Panc1 (cell line): ENCODE data around the gene NAALAD2. TPM values are rescaled to one million over a fixed set of nuclear protein-coding genes. Genes with fewer than 3 reads are reported as not detected.

Source experiments
- ATAC-seq: fragments of 200-7000 bp; cut with Tn5 transposase; 2 replicates; pipeline ENCODE4 v1.9.1; 2020; ENCODE audit warnings: mild to moderate bottlenecking, moderate library complexity
- BruUV-seq: library from RNA; stranded (reverse); fragments of 400-500 nt; replicated peaks from 2 replicates; lab custom pipeline; 2021; lab: Mats Ljungman, UMichigan
- CTCF ChIA-PET: fragments of 300-600 bp; sonication (Branson Sonifier 250); formaldehyde crosslinking; loops from one replicate; lab custom pipeline; 2022; ENCODE audit warnings: antibody characterized with exemption; lab: Charles Lee
- POLR2A ChIA-PET: fragments of 300-600 bp; sonication (Branson Sonifier 250); formaldehyde crosslinking; loops from one replicate; lab custom pipeline; 2022; ENCODE audit warnings: antibody characterized with exemption; lab: Charles Lee
- DNase-seq: peaks from one replicate; pipeline ENCODE4 v3.0.0-alpha.2; 2010; ENCODE audit warnings: low read depth, low spot score
- H3K27ac ChIP-seq: 2 replicates; pipeline ENCODE4 v1.5.1; 2011; ENCODE audit warnings: mild to moderate bottlenecking, low read length, inconsistent platforms
- H3K27me3 ChIP-seq: fragments of 200-500 bp; sonication (Bioruptor generic); 2 replicates; pipeline ENCODE4 v1.6.0; 2014; ENCODE audit warnings: low read length, inconsistent platforms; ENCODE audit not compliant: control insufficient read depth, insufficient read depth
- H3K36me3 ChIP-seq: fragments of 200-500 bp; sonication (Bioruptor generic); 2 replicates; pipeline ENCODE4 v1.5.1; 2014; ENCODE audit warnings: inconsistent platforms, mild to moderate bottlenecking, low read length, moderate library complexity; ENCODE audit not compliant: control insufficient read depth, insufficient read depth
- H3K4me1 ChIP-seq: 2 replicates; pipeline ENCODE4 v1.5.1; 2011; ENCODE audit warnings: inconsistent platforms, mild to moderate bottlenecking, low read length, moderate library complexity; ENCODE audit not compliant: control insufficient read depth, insufficient read depth
- H3K4me3 ChIP-seq, 2 experiments: 2 replicates each; pipeline ENCODE4 v1.5.1; 2011 to 2012; ENCODE audit warnings: low read depth in 2 of 2, low read length in 2 of 2, mild to moderate bottlenecking in 2 of 2, inconsistent platforms in 1 of 2, moderate library complexity in 1 of 2
- H3K9me3 ChIP-seq: fragments of 200-500 bp; sonication (Bioruptor generic); 2 replicates; pipeline ENCODE4 v1.5.1; 2014; ENCODE audit warnings: low read depth, mild to moderate bottlenecking, inconsistent platforms, low read length, moderate library complexity; ENCODE audit not compliant: control insufficient read depth, insufficient read depth
- CTCF ChIP-seq: fragments of 450-650 bp; IDR thresholded peaks from 2 replicates; pipeline ENCODE4 v1.5.1; 2017; ENCODE audit warnings: mild to moderate bottlenecking
- POLR2AphosphoS5 ChIP-seq: IDR thresholded peaks from 2 replicates; pipeline ENCODE4 v1.6.1; 2012; ENCODE audit warnings: mild to moderate bottlenecking, low read depth, low read length, moderate library complexity
- REST ChIP-seq, 2 experiments: IDR thresholded peaks; 2 replicates each; pipeline ENCODE4 v1.6.1; 2011 to 2012; ENCODE audit warnings: low read depth in 2 of 2, control low read depth in 1 of 2, low read length in 1 of 2, mild to moderate bottlenecking in 1 of 2, moderate library complexity in 1 of 2; ENCODE audit not compliant: insufficient read depth in 1 of 2
- SIN3A ChIP-seq: IDR thresholded peaks from 2 replicates; pipeline ENCODE4 v1.6.1; 2012; ENCODE audit warnings: low read depth, mild to moderate bottlenecking, low read length, moderate library complexity, borderline replicate concordance; ENCODE audit not compliant: insufficient read depth
- TCF7L2 ChIP-seq: IDR thresholded peaks from 2 replicates; pipeline ENCODE4 v1.6.1; 2011; ENCODE audit warnings: mild to moderate bottlenecking, low read depth, low read length, inconsistent platforms
- in situ Hi-C: cut with HindIII; loops from 2 replicates; pipeline ENCODE4 v1.10.0; 2016; ENCODE audit warnings: low sequenced_read_pairs, low pct_unique_long_range_greater_than_20kb
- intact Hi-C: fragments of 100-400 bp; cut with micrococcal nuclease; formaldehyde crosslinking; loops from one replicate; pipeline ENCODE4 v1.10.0; 2022; ENCODE audit not compliant: unreplicated experiment
- total RNA-seq: library from RNA; stranded (reverse); gene quantifications from one replicate; pipeline ENCODE4 v1.2.1, GENCODE V29; 2021; ENCODE audit not compliant: unreplicated experiment

NAALAD2 gene
- total RNA-seq, 1 experiment from 2014 or later = not detected

- intact Hi-C loops = no loop called here
- ATAC-seq (no peak), DNase-seq (no peak)
- in situ Hi-C loops = no loop called here
- no TSS peak for BruUV-seq
- Histone ChIP-seq H3K27me3 (no peaks in the 10 kb centered on the region), H3K4me3 (no peak overlapping the region), H3K9me3 (no peaks in the 10 kb centered on the region; the same call in 1 of the 2 replicates), H3K27ac (no peak overlapping the region), H3K36me3 (peaks cover 46% of the 10 kb centered on the region), H3K4me1 (peaks cover 19% of the 10 kb centered on the region; the same call in 1 of the 2 replicates)
- ChIA-PET POLR2A (no interaction called here), CTCF (no interaction called here)
- TF ChIP-seq TCF7L2 = no peak
- no peak for TF ChIP-seq REST (IDR thresholded peaks at IDR 0.05; ENCODE audit: insufficient read depth in 1 of 2, low read depth in 2 of 2, low read length in 1 of 2)
- TF ChIP-seq SIN3A = no peak
- TF ChIP-seq CTCF = no peak
- no peak for TF ChIP-seq POLR2AphosphoS5
Measured at GRCh38 chr11:90216611-90217010, 82.1 kb downstream of the NAALAD2 start.

GRCh38 chr11:90218606-90219005 lies 84.1 kb downstream of the NAALAD2 start:
- ChIA-PET CTCF (no interaction called here), POLR2A (interaction anchor here (0.7 kb wide), 1 partner anchor 14 kb away, joined by 6 read pairs; no protein-coding TSS in a partner anchor)
- in situ Hi-C loops (no loop called here), intact Hi-C loops (no loop called here)
- H3K9me3 ChIP-seq = no peaks in the 10 kb centered on the region; the same call in 1 of the 2 replicates
- no peaks in the 10 kb centered on the region for H3K27me3 ChIP-seq
- H3K27ac ChIP-seq = no peak overlapping the region
- no peak overlapping the region for H3K4me3 ChIP-seq
- no TSS peak for BruUV-seq
- H3K4me1 ChIP-seq = peaks cover 20% of the 10 kb centered on the region; the same call in 1 of the 2 replicates
- H3K36me3 ChIP-seq = peaks cover 48% of the 10 kb centered on the region
- no peak for ATAC-seq
- TF ChIP-seq CTCF (peak; percentile 26; the same call in 1 of the 2 replicates), POLR2AphosphoS5 (no peak), TCF7L2 (no peak)
- no peak for DNase-seq
